IMR-90 (cell line): ENCODE measurements around the gene ABI3BP. TPM values are rescaled to one million over a fixed set of nuclear protein-coding genes. Genes with fewer than 3 reads are reported as not detected.
A peak's percentile ranks its signal among the peaks of the same experiment; 100 is the strongest.

ENCODE experiments used
- ATAC-seq: fragments of 200-7000 bp; cut with Tn5 transposase; 2 replicates; pipeline ENCODE4 v1.9.1; 2020; ENCODE audit warnings: low read depth, mild to moderate bottlenecking, moderate library complexity
- BruUV-seq: library from RNA; stranded (reverse); fragments of 400-500 nt; replicated peaks from 2 replicates; lab custom pipeline; 2021; lab: Mats Ljungman, UMichigan
- CTCF ChIA-PET: fragments of 300-600 bp; formaldehyde crosslinking; extraction: SDS; loops from one replicate; lab custom pipeline; 2021; ENCODE audit warnings: antibody characterized with exemption; lab: Yijun Ruan, JAX
- POLR2A ChIA-PET: fragments of 300-600 bp; sonication (Branson Sonifier 250); formaldehyde crosslinking; loops from one replicate; lab custom pipeline; 2022; ENCODE audit warnings: antibody characterized with exemption; ENCODE audit not compliant: unreplicated experiment; lab: Charles Lee
- DNase-seq: peaks from one replicate; pipeline ENCODE4 v3.0.0; 2013
- H2AFZ ChIP-seq: replicated peaks from 2 replicates; pipeline ENCODE3; 2013; ENCODE audit warnings: low read length, mild to moderate bottlenecking; ENCODE audit not compliant: poor library complexity
- H2AK5ac ChIP-seq: 2 replicates; pipeline ENCODE4 v1.6.1; 2013; ENCODE audit warnings: low read depth, low read length, inconsistent platforms
- H2AK9ac ChIP-seq: replicated peaks from 2 replicates; pipeline ENCODE3; 2013; ENCODE audit warnings: mild to moderate bottlenecking, low read depth, low read length, moderate library complexity; ENCODE audit not compliant: poor library complexity
- H2BK120ac ChIP-seq: 2 replicates; pipeline ENCODE4 v1.6.1; 2013; ENCODE audit warnings: low read depth, low read length, inconsistent platforms
- H2BK15ac ChIP-seq: 3 replicates; pipeline ENCODE4 v1.6.1; 2013; ENCODE audit warnings: low read depth, low read length, inconsistent platforms
- H2BK20ac ChIP-seq: 2 replicates; pipeline ENCODE4 v1.6.1; 2013; ENCODE audit warnings: low read depth, mild to moderate bottlenecking, inconsistent platforms, low read length, moderate library complexity
- H2BK5ac ChIP-seq: 2 replicates; pipeline ENCODE4 v1.6.1; 2013; ENCODE audit warnings: mild to moderate bottlenecking, low read depth, low read length, inconsistent platforms; ENCODE audit not compliant: poor library complexity, severe bottlenecking
- H3K14ac ChIP-seq: replicated peaks from 2 replicates; pipeline ENCODE4 v1.6.1; 2013; ENCODE audit warnings: low read depth, low read length, inconsistent platforms
- H3K18ac ChIP-seq: 2 replicates; pipeline ENCODE4 v1.6.1; 2013; ENCODE audit warnings: low read depth, low read length, control low read depth
- H3K23ac ChIP-seq: 2 replicates; pipeline ENCODE4 v1.6.1; 2013; ENCODE audit warnings: low read depth, low read length, inconsistent platforms
- H3K27ac ChIP-seq: 2 replicates; pipeline ENCODE4 v1.5.1; 2013; ENCODE audit warnings: mild to moderate bottlenecking, control low read depth, low read length; ENCODE audit not compliant: insufficient read depth
- H3K27me3 ChIP-seq: 2 replicates; pipeline ENCODE4 v1.6.1; 2013; ENCODE audit warnings: low read length; ENCODE audit not compliant: control insufficient read depth, insufficient read depth
- H3K36me3 ChIP-seq: 2 replicates; pipeline ENCODE4 v1.6.1; 2013; ENCODE audit warnings: low read length, mixed read lengths; ENCODE audit not compliant: control insufficient read depth, insufficient read depth
- H3K4ac ChIP-seq: 2 replicates; pipeline ENCODE4 v1.6.1; 2013; ENCODE audit warnings: low read depth, low read length, inconsistent platforms
- H3K4me1 ChIP-seq: 2 replicates; pipeline ENCODE4 v1.6.1; 2013; ENCODE audit warnings: low read length, mixed read lengths; ENCODE audit not compliant: control insufficient read depth, insufficient read depth
- H3K4me2 ChIP-seq: 2 replicates; pipeline ENCODE4 v1.6.1; 2013; ENCODE audit warnings: low read depth, mild to moderate bottlenecking, control low read depth, low read length, moderate library complexity
- H3K4me3 ChIP-seq: 2 replicates; pipeline ENCODE4 v1.5.1; 2013; ENCODE audit warnings: low read depth, mild to moderate bottlenecking, control low read depth, low read length, moderate library complexity; ENCODE audit not compliant: insufficient read depth
- H3K56ac ChIP-seq: 2 replicates; pipeline ENCODE4 v1.6.1; 2013; ENCODE audit warnings: low read length, inconsistent platforms; ENCODE audit not compliant: insufficient read depth; ENCODE audit errors: extremely low read depth
- H3K79me1 ChIP-seq, 2 experiments: 2 replicates each; pipeline ENCODE4 v1.6.1; 2013; ENCODE audit warnings: low read length in 2 of 2, inconsistent platforms in 1 of 2, low read depth in 1 of 2
- H3K9ac ChIP-seq: 2 replicates; pipeline ENCODE4 v1.6.1; 2013; ENCODE audit warnings: low read depth, low read length, control low read depth
- H3K9me1 ChIP-seq: 2 replicates; pipeline ENCODE4 v1.6.1; 2013; ENCODE audit warnings: low read length, inconsistent platforms; ENCODE audit not compliant: insufficient read depth
- H3K9me3 ChIP-seq: 2 replicates; pipeline ENCODE4 v1.6.1; 2013; ENCODE audit warnings: low read length; ENCODE audit not compliant: control insufficient read depth, insufficient read depth
- H4K20me1 ChIP-seq: 2 replicates; pipeline ENCODE4 v1.6.1; 2013; ENCODE audit warnings: low read length, inconsistent platforms; ENCODE audit not compliant: insufficient read depth
- H4K5ac ChIP-seq: 2 replicates; pipeline ENCODE4 v1.6.1; 2013; ENCODE audit warnings: mild to moderate bottlenecking, low read depth, low read length, control low read depth
- H4K8ac ChIP-seq, 2 experiments: 2 replicates each; pipeline ENCODE4 v1.6.1; 2013; ENCODE audit warnings: low read depth in 2 of 2, low read length in 2 of 2, control low read depth in 1 of 2, inconsistent platforms in 1 of 2
- H4K91ac ChIP-seq: 2 replicates; pipeline ENCODE4 v1.6.1; 2013; ENCODE audit warnings: low read depth, low read length, inconsistent platforms; ENCODE audit not compliant: insufficient read depth
- MAFK ChIP-seq: IDR thresholded peaks from 2 replicates; pipeline ENCODE4 v1.6.1; 2012; ENCODE audit warnings: low read depth, low read length, improper control_type of control experiment
- POLR2A ChIP-seq: IDR thresholded peaks from 2 replicates; pipeline ENCODE4 v1.6.1; 2012; ENCODE audit warnings: mild to moderate bottlenecking, low read depth, low read length
- WGBS, 2 experiments: methylation state at CpG; one replicate each; pipeline versions ENCODE4 v1.1.5 to v1.1.7; 2013; ENCODE audit warnings: missing lambda C conversion rate in 2 of 2; ENCODE audit not compliant: insufficient read length in 1 of 2; ENCODE audit errors: extremely low coverage in 2 of 2; 5-methylcytosine and 5-hydroxymethylcytosine counted together
- dilution Hi-C: fragments of 300-500 bp; cut with HindIII; formaldehyde crosslinking; loops from one replicate; pipeline ENCODE4 v1.14.3; 2018; ENCODE audit warnings: low sequenced_read_pairs; ENCODE audit not compliant: unreplicated experiment
- in situ Hi-C: fragments of 300-500 bp; cut with MboI; formaldehyde crosslinking; loops from 3 replicates; pipeline ENCODE4 v1.14.3; 2019; ENCODE audit warnings: low sequenced_read_pairs, inconsistent platforms, mixed read lengths
- intact Hi-C: fragments of 100-400 bp; cut with micrococcal nuclease; formaldehyde crosslinking; loops from 2 replicates; pipeline ENCODE4 v1.10.0; 2022
- polyA plus RNA-seq, 3 experiments: library from polyadenylated mRNA; depleted of rRNA; stranded (reverse); fragments of >200 nt; gene quantifications; 2 replicates each; pipeline ENCODE4 v1.2.3, GENCODE V29; 2012; ENCODE audit warnings: low replicate concordance in 1 of 3
- total RNA-seq: library from RNA; depleted of rRNA; stranded (reverse); fragments of >200 nt; gene quantifications from 2 replicates; pipeline ENCODE4 v1.2.3, GENCODE V29; 2012

Gene ABI3BP
- total and polyA plus RNA-seq, 2 of the 4 experiments (the other 2 are of a cell fraction) = 3.0 to 26.7 TPM

DNA sequence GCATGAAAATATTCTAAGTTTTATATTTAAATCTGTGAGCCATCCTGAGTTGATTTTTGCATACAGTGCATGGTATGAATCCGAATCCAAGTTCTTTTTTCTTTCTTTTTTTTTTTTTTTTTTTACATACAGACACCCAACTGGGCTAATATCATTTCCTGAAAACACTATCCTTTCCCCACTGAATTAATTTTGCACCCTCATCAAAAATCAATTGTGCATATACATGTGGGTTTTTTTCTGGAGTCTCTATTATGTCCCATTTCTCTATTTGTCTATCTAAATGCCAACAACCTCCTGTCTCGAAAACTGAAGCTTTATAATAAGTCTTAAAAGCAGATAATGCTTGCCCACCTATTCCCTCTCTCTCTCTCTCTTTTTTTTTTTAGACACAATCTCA is 5.9 kb upstream of the ABI3BP start:
- Histone ChIP-seq H3K36me3 (no peaks in the 10 kb centered on the region), H4K5ac (no peak overlapping the region), H2BK15ac (no peak overlapping the region), H4K8ac (no peak overlapping the region), H2AFZ (no peak overlapping the region), H3K4me2 (no peak overlapping the region), H3K27ac (no peak overlapping the region), H3K79me1 (no peaks in the 10 kb centered on the region), H3K14ac (no peak overlapping the region), H2BK120ac (no peak overlapping the region), H3K18ac (no peak overlapping the region), H2BK5ac (no peak overlapping the region), H4K91ac (no peak overlapping the region), H3K9me3 (no peaks in the 10 kb centered on the region), H4K20me1 (no peaks in the 10 kb centered on the region), H3K4ac (no peak overlapping the region), H2AK9ac (no peak overlapping the region), H3K4me1 (no peaks in the 10 kb centered on the region), H3K4me3 (no peak overlapping the region), H2AK5ac (no peak overlapping the region), H3K56ac (no peak overlapping the region), H3K9ac (no peak overlapping the region), H2BK20ac (no peak overlapping the region), H3K9me1 (no peaks in the 10 kb centered on the region), H3K23ac (no peak overlapping the region), H3K27me3 (peaks cover 2% of the 10 kb centered on the region)
- DNase-seq = no peak
- ChIA-PET CTCF (interaction anchor here (0.6 kb wide), 1 partner anchor 40 kb away, joined by 3 read pairs; no protein-coding TSS in a partner anchor), POLR2A (no interaction called here)
- no peak for ATAC-seq
- intact Hi-C loops (no loop called here), in situ Hi-C loops (no loop called here), dilution Hi-C loops (no loop called here)
- no TSS peak for BruUV-seq
- 100% methylated on average over 1 of the region's 2 CpGs; no CpG with 5 or more reads in 1 of the 2 experiments for WGBS, 2 experiments
- TF ChIP-seq POLR2A (no peak), MAFK (peak; percentile 46)
